Peyer's patch (tissue), 4 donors: Measurements from ENCODE around the gene TOX2. TPM values are rescaled to one million over a fixed set of nuclear protein-coding genes. Genes with fewer than 3 reads are reported as not detected.

Experiments
- DNase-seq, 3 donors: peaks; one replicate each; pipeline ENCODE4 v3.0.0-alpha.2; 2017 to 2019
- H3K27ac ChIP-seq, 4 donors: fragments of 200-600 bp; sonication (generic); one replicate each; pipeline ENCODE4 v1.5.1; 2016 to 2019
- H3K27me3 ChIP-seq, 2 donors: fragments of 200-600 bp; sonication (generic); one replicate each; pipeline ENCODE4 v1.5.1; 2019
- H3K36me3 ChIP-seq, 3 donors: fragments of 200-600 bp; sonication (generic); one replicate each; pipeline ENCODE4 v1.5.1; 2016 to 2019
- H3K4me1 ChIP-seq, 4 donors: fragments of 200-600 bp; sonication (generic); one replicate each; pipeline ENCODE4 v1.5.1; 2016 to 2019
- H3K4me3 ChIP-seq, 4 donors: fragments of 200-600 bp; sonication (generic); 1 replicate in 3 of 4; 2 replicates in 1 of 4; pipeline ENCODE4 v1.5.1; 2016 to 2019; ENCODE audit warnings: mild to moderate bottlenecking in 1 of 4
- H3K9me3 ChIP-seq, 4 donors: fragments of 200-600 bp; sonication (generic); one replicate each; pipeline ENCODE4 v1.5.1; 2016 to 2019; ENCODE audit warnings: mild to moderate bottlenecking in 1 of 4
- CTCF ChIP-seq, 6 experiments: fragments of 450-650 bp in 4 of 6; fragments of 200-600 bp in 2 of 6; sonication (generic) in 1 of 6; IDR thresholded peaks; one replicate each; pipeline ENCODE4 v1.5.1; 2017 to 2019; ENCODE audit warnings: antibody characterized with exemption in 6 of 6, mild to moderate bottlenecking in 3 of 6, moderate library complexity in 1 of 6
- POLR2A ChIP-seq, 2 donors: fragments of 450-650 bp; IDR thresholded peaks; one replicate each; pipeline ENCODE4 v1.5.1; 2017; ENCODE audit warnings: antibody characterized with exemption in 2 of 2, mild to moderate bottlenecking in 2 of 2, moderate library complexity in 2 of 2
- total RNA-seq, 4 donors: library from RNA; depleted of rRNA; stranded (reverse); fragments of >200 nt; gene quantifications; one replicate each; pipeline ENCODE4 v1.1.0, GENCODE V29; 2016

The TOX2 gene
- total RNA-seq, 4 donors from 2014 or later: 1.9 to 5.8 (median 2.0) TPM

- DNase-seq: no peak
- Histone ChIP-seq H3K4me3 (no peak overlapping the region), H3K27ac (no peak overlapping the region), H3K36me3 (no peaks in the 10 kb centered on the region), H3K9me3 (peaks cover 0 to 5% (median 0%) of the 10 kb centered on the region in 4 donors), H3K4me1 (no peaks in the 10 kb centered on the region), H3K27me3 (peaks cover 0 to 4% of the 10 kb centered on the region in 2 donors)
- TF ChIP-seq CTCF (IDR thresholded peaks at IDR 0.05): no peak
- TF ChIP-seq POLR2A (IDR thresholded peaks at IDR 0.05): no peak
Observed at GRCh38 chr20:44106615-44107014, 192.0 kb downstream of the TOX2 start.

- Histone ChIP-seq H3K27ac (no peak overlapping the region), H3K4me3 (no peak overlapping the region), H3K9me3 (peaks cover 0 to 5% (median 0%) of the 10 kb centered on the region in 4 donors), H3K27me3 (peaks cover 0 to 4% of the 10 kb centered on the region in 2 donors), H3K36me3 (no peaks in the 10 kb centered on the region), H3K4me1 (no peaks in the 10 kb centered on the region)
- no peak for DNase-seq
- TF ChIP-seq POLR2A (IDR thresholded peaks at IDR 0.05) (no peak), CTCF (IDR thresholded peaks at IDR 0.05) (no peak)
Observed at GRCh38 chr20:44109951-44110361, 195.3 kb downstream of the TOX2 start.

- no peak overlapping the region for H3K27ac ChIP-seq
- peaks cover 0 to 5% (median 0%) of the 10 kb centered on the region in 4 donors for H3K9me3 ChIP-seq
- H3K36me3 ChIP-seq: no peaks in the 10 kb centered on the region
- no peak for TF ChIP-seq CTCF (IDR thresholded peaks at IDR 0.05)
- no peak for TF ChIP-seq POLR2A (IDR thresholded peaks at IDR 0.05)
- H3K4me3 ChIP-seq: no peak overlapping the region
- no peaks in the 10 kb centered on the region for H3K4me1 ChIP-seq
- DNase-seq: no peak
- H3K27me3 ChIP-seq: no peaks in the 10 kb centered on the region
Observed at GRCh38 chr20:44110816-44111568, 196.3 kb downstream of the TOX2 start.

- no peak overlapping the region for H3K4me3 ChIP-seq
- DNase-seq: no peak
- H3K27me3 ChIP-seq: no peaks in the 10 kb centered on the region
- H3K4me1 ChIP-seq: no peaks in the 10 kb centered on the region
- no peak for TF ChIP-seq POLR2A (IDR thresholded peaks at IDR 0.05)
- no peak for TF ChIP-seq CTCF (IDR thresholded peaks at IDR 0.05)
- H3K27ac ChIP-seq: no peak overlapping the region
- no peaks in the 10 kb centered on the region for H3K36me3 ChIP-seq
- peaks cover 0 to 5% (median 0%) of the 10 kb centered on the region in 4 donors for H3K9me3 ChIP-seq
Observed at GRCh38 chr20:44111712-44112335, 197.2 kb downstream of the TOX2 start.

GRCh38 chr20:44112456-44112855, 197.8 kb downstream of the TOX2 start:
- H3K27ac ChIP-seq: no peak overlapping the region
- H3K4me1 ChIP-seq: no peaks in the 10 kb centered on the region
- H3K4me3 ChIP-seq: no peak overlapping the region
- peaks cover 0 to 5% (median 0%) of the 10 kb centered on the region in 4 donors for H3K9me3 ChIP-seq
- no peak for TF ChIP-seq POLR2A (IDR thresholded peaks at IDR 0.05)
- H3K36me3 ChIP-seq: no peaks in the 10 kb centered on the region
- no peak for DNase-seq
- no peaks in the 10 kb centered on the region for H3K27me3 ChIP-seq
